HepG2 (cell line): ENCODE data around the gene COMMD8. TPM values are rescaled to one million over a fixed set of nuclear protein-coding genes. Genes with fewer than 3 reads are reported as not detected.

Source experiments
- ATAC-seq: fragments of 200-7000 bp; cut with Tn5 transposase; 3 replicates; pipeline ENCODE4 v1.9.1; 2020; ENCODE audit warnings: mild to moderate bottlenecking, moderate library complexity
- BruUV-seq: library from RNA; stranded (reverse); fragments of 400-500 nt; replicated peaks from 2 replicates; lab custom pipeline; 2021; lab: Mats Ljungman, UMichigan
- CTCF ChIA-PET: fragments of 300-600 bp; formaldehyde crosslinking; extraction: SDS; loops from one replicate; lab custom pipeline; 2021; ENCODE audit warnings: low total read pairs, inconsistent platforms, low intra/inter-chr PET ratio; lab: Yijun Ruan, JAX
- POLR2A ChIA-PET: fragments of 350-600 bp; sonication (Branson Sonifier 250); formaldehyde crosslinking; loops from one replicate; lab custom pipeline; 2020; ENCODE audit warnings: antibody characterized with exemption, inconsistent platforms; lab: Yijun Ruan, JAX
- DNase-seq: peaks from one replicate; pipeline ENCODE4 v3.0.0-alpha.2; 2015; ENCODE audit warnings: low spot score
- FAIRE-seq: peaks from 3 replicates; lab custom pipeline; 2011; peaks lifted over from hg19 to GRCh38; lab: Jason Lieb, UNC
- H2AFZ ChIP-seq: one replicate; pipeline ENCODE4 v1.6.1; 2011; ENCODE audit warnings: low read length, inconsistent platforms
- H3K27ac ChIP-seq: fragments of 300-600 bp; 3 replicates; pipeline ENCODE4 v1.8.0; 2011; ENCODE audit warnings: mixed run types, mild to moderate bottlenecking, mixed read lengths, low read length, inconsistent platforms; ENCODE audit not compliant: insufficient read depth; ENCODE audit errors: extremely low read length
- H3K27me3 ChIP-seq, 2 experiments: fragments of 200-600 bp in 1 of 2; 2 replicates in 1 of 2; 3 replicates in 1 of 2; pipeline versions ENCODE4 v1.6.0 to v1.8.0; 2011; ENCODE audit warnings: low read length in 2 of 2, mild to moderate bottlenecking in 2 of 2, moderate library complexity in 2 of 2, inconsistent platforms in 1 of 2; ENCODE audit not compliant: insufficient read depth in 2 of 2, control insufficient read depth in 1 of 2
- H3K36me3 ChIP-seq, 2 experiments: fragments of 200-600 bp in 1 of 2; replicated peaks in 1 of 2; 2 replicates in 1 of 2; 3 replicates in 1 of 2; pipeline versions ENCODE4 v1.5.1 to v1.8.0; 2011; ENCODE audit warnings: low read length in 2 of 2, inconsistent platforms in 1 of 2; ENCODE audit not compliant: insufficient read depth in 2 of 2, control insufficient read depth in 1 of 2
- H3K4me1 ChIP-seq: 2 replicates; pipeline ENCODE4 v1.5.1; 2012; ENCODE audit warnings: low read length, inconsistent platforms; ENCODE audit not compliant: insufficient read depth
- H3K4me2 ChIP-seq: 2 replicates; pipeline ENCODE4 v1.6.0; 2011; ENCODE audit warnings: low read depth, low read length, inconsistent platforms
- H3K4me3 ChIP-seq, 3 experiments: fragments of 200-600 bp in 1 of 3; sonication (generic), shearing (Covaris generic) in 1 of 3; replicated peaks in 1 of 3; 2 replicates each; pipeline ENCODE4 v1.5.1; 2011 to 2016; ENCODE audit warnings: low read length in 3 of 3, inconsistent platforms in 2 of 3, low read depth in 2 of 3, mild to moderate bottlenecking in 2 of 3, control low read depth in 1 of 3, mixed read lengths in 1 of 3; ENCODE audit not compliant: insufficient read depth in 1 of 3
- H3K79me2 ChIP-seq: one replicate; pipeline ENCODE4 v1.6.1; 2011; ENCODE audit warnings: low read length, inconsistent platforms; ENCODE audit not compliant: insufficient read depth
- H3K9ac ChIP-seq: 2 replicates; pipeline ENCODE4 v1.6.0; 2011; ENCODE audit warnings: mild to moderate bottlenecking, low read depth, low read length, inconsistent platforms; ENCODE audit not compliant: insufficient read depth
- H3K9me3 ChIP-seq: 2 replicates; pipeline ENCODE4 v1.5.1; 2012; ENCODE audit warnings: mild to moderate bottlenecking, low read length
- H4K20me1 ChIP-seq: 2 replicates; pipeline ENCODE4 v1.6.0; 2011; ENCODE audit warnings: inconsistent platforms, mild to moderate bottlenecking, low read length, moderate library complexity; ENCODE audit not compliant: insufficient read depth
- HMGA1 ChIP-seq: sonication (generic); formaldehyde crosslinking; conservative IDR thresholded peaks from 2 replicates; pipeline ENCODE4 v1.4.0; 2020; ENCODE audit warnings: missing genetic modification reagents
- JUN ChIP-seq: sonication (generic); formaldehyde crosslinking; IDR thresholded peaks from 2 replicates; pipeline ENCODE4 v1.4.0; 2020; ENCODE audit warnings: mild to moderate bottlenecking, missing genetic modification reagents
- NFIC ChIP-seq: IDR thresholded peaks from 2 replicates; pipeline ENCODE4 v1.6.1; 2012; ENCODE audit warnings: mild to moderate bottlenecking, low read length, inconsistent platforms
- ZFP37 ChIP-seq: sonication (generic); formaldehyde crosslinking; IDR thresholded peaks from 2 replicates; pipeline ENCODE4 v1.4.0; 2020; ENCODE audit warnings: missing genetic modification reagents, borderline replicate concordance
- ZSCAN22 ChIP-seq: sonication (generic); formaldehyde crosslinking; IDR thresholded peaks from 2 replicates; pipeline ENCODE4 v1.4.0; 2020; ENCODE audit warnings: mild to moderate bottlenecking, missing genetic modification reagents
- WGBS: methylation state at CpG from one replicate; pipeline ENCODE4 v1.1.6; 2017; ENCODE audit warnings: low lambda C conversion rate; 5-methylcytosine and 5-hydroxymethylcytosine counted together
- in situ Hi-C: cut with HindIII; loops from 2 replicates; pipeline ENCODE4 v1.10.0; 2017; ENCODE audit warnings: low pct_unique_long_range_greater_than_20kb; ENCODE audit not compliant: extremely low pct_ligation_motif_present
- intact Hi-C: fragments of 100-400 bp; cut with micrococcal nuclease; formaldehyde crosslinking; loops from one replicate; pipeline ENCODE4 v1.10.0; 2022; ENCODE audit not compliant: unreplicated experiment
- polyA plus RNA-seq, 8 experiments: library from polyadenylated mRNA; depleted of rRNA in 3 of 8; stranded (reverse) in 7 of 8; unstranded in 1 of 8; fragments of >200 nt; fragmentation: Illumina TruSeq in 4 of 8; extraction: Trizol in 4 of 8; gene quantifications; 2 replicates each; pipeline versions ENCODE4 v1.2.1 to v1.2.3, GENCODE V29; 2011 to 2016; ENCODE audit warnings: low read depth in 4 of 8, missing spikeins in 1 of 8, mixed read lengths in 1 of 8; ENCODE audit not compliant: insufficient read depth in 1 of 8
- total RNA-seq, 5 experiments: library from RNA; depleted of rRNA; stranded (reverse); fragments of >200 nt; fragmentation: Illumina TruSeq; extraction: Trizol; gene quantifications; 2 replicates each; pipeline ENCODE4 v1.2.3, GENCODE V29; 2016; ENCODE audit warnings: low read depth in 1 of 5
- TF ChIP-seq, protein P1 (sequence below): sonication (generic); formaldehyde crosslinking; conservative IDR thresholded peaks from 2 replicates; pipeline ENCODE4 v1.4.0; 2020; ENCODE audit warnings: missing genetic modification reagents
- TF ChIP-seq, protein P2 (sequence below): sonication (generic); formaldehyde crosslinking; IDR thresholded peaks from one replicate; pipeline ENCODE4 v1.5.1; 2020; ENCODE audit warnings: mild to moderate bottlenecking, missing genetic modification reagents; ENCODE audit errors: not compliant biosample characterization

COMMD8 gene
- total and polyA plus RNA-seq, 2 of the 13 experiments (the other 11 are each of a cell fraction or from before 2014, with no cell fraction given), result 7.1 to 20.3 TPM

DNA sequence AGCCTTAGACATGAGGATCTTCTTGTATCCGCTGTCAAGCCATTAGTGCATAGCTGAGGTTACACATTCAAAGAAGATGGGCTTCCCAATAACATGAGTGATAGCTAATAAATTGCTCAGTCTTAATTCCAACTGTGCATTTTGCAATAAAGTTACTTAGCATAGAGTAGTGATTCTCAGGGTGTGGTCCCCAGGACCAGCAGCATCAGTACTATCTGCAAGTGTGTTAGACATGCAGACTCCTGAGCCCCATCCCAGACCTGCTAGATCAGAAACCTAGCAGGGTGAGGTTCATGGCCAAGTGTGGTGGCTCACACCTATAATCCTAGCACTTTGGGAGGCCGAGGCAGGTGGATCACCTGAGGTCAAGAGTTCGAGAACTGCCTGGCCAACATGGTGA is 41.6 kb upstream of the COMMD8 start:
- ChIA-PET CTCF (no interaction called here), POLR2A (no interaction called here)
- no peak overlapping the region for H2AFZ ChIP-seq
- H3K4me2 ChIP-seq, result no peak overlapping the region
- H3K27ac ChIP-seq, result no peak overlapping the region
- WGBS, result 63% methylated on average over 2 of the region's 3 CpGs
- no peak for DNase-seq
- H3K36me3 ChIP-seq, result no peaks in the 10 kb centered on the region
- H4K20me1 ChIP-seq, result no peaks in the 10 kb centered on the region
- no peaks in the 10 kb centered on the region for H3K9me3 ChIP-seq
- in situ Hi-C loops, result no loop called here
- no peak for FAIRE-seq
- no peak overlapping the region for H3K9ac ChIP-seq
- ATAC-seq, result no peak
- TF ChIP-seq ZFP37 (CRISPR knock-in tag) (no peak), ZSCAN22 (CRISPR knock-in tag) (no peak), NFIC (no peak), HMGA1 (CRISPR knock-in tag) (no peak)
- TF ChIP-seq, protein P1, sequence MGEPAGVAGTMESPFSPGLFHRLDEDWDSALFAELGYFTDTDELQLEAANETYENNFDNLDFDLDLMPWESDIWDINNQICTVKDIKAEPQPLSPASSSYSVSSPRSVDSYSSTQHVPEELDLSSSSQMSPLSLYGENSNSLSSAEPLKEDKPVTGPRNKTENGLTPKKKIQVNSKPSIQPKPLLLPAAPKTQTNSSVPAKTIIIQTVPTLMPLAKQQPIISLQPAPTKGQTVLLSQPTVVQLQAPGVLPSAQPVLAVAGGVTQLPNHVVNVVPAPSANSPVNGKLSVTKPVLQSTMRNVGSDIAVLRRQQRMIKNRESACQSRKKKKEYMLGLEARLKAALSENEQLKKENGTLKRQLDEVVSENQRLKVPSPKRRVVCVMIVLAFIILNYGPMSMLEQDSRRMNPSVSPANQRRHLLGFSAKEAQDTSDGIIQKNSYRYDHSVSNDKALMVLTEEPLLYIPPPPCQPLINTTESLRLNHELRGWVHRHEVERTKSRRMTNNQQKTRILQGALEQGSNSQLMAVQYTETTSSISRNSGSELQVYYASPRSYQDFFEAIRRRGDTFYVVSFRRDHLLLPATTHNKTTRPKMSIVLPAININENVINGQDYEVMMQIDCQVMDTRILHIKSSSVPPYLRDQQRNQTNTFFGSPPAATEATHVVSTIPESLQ (CRISPR knock-in tag), result no peak
- no peaks in the 10 kb centered on the region for H3K4me1 ChIP-seq
- intact Hi-C loops, result no loop called here
- no TSS peak for BruUV-seq
- no peaks in the 10 kb centered on the region for H3K27me3 ChIP-seq
- H3K79me2 ChIP-seq, result no peaks in the 10 kb centered on the region
- no peak overlapping the region for H3K4me3 ChIP-seq

DNA sequence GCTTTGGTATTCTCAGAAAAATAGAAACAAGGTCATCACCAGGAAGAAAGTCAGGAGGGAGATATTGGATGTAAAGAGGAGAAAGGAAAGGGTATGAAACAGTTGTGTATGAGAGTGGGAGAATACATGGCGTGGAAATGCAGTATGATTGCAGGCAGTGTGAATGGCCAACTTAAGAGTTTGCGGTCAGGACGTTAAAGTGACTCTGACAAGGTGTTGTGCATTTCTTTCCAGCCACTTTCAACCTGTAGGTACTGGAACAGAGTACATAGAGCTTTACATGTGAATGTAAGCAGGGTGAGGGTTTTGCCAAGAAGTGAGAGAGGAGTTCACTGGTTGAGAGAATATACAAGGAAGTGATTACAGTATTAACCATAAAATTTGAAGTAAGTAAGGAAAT is 37.3 kb upstream of the COMMD8 start:
- H3K4me3 ChIP-seq, result no peak overlapping the region
- H4K20me1 ChIP-seq, result no peaks in the 10 kb centered on the region
- ChIA-PET CTCF (no interaction called here), POLR2A (no interaction called here)
- BruUV-seq, result no TSS peak
- no peaks in the 10 kb centered on the region for H3K27me3 ChIP-seq
- no peaks in the 10 kb centered on the region for H3K79me2 ChIP-seq
- DNase-seq, result no peak
- H3K4me1 ChIP-seq, result no peaks in the 10 kb centered on the region
- no peaks in the 10 kb centered on the region for H3K36me3 ChIP-seq
- H3K9ac ChIP-seq, result no peak overlapping the region
- no peaks in the 10 kb centered on the region for H3K9me3 ChIP-seq
- in situ Hi-C loops (no loop called here), intact Hi-C loops (no loop called here)
- H3K27ac ChIP-seq, result no peak overlapping the region
- ATAC-seq, result no peak
- H3K4me2 ChIP-seq, result no peak overlapping the region
- FAIRE-seq, result no peak
- H2AFZ ChIP-seq, result no peak overlapping the region
- 51% methylated on average over 3 of the region's 3 CpGs for WGBS
- TF ChIP-seq, protein P2, sequence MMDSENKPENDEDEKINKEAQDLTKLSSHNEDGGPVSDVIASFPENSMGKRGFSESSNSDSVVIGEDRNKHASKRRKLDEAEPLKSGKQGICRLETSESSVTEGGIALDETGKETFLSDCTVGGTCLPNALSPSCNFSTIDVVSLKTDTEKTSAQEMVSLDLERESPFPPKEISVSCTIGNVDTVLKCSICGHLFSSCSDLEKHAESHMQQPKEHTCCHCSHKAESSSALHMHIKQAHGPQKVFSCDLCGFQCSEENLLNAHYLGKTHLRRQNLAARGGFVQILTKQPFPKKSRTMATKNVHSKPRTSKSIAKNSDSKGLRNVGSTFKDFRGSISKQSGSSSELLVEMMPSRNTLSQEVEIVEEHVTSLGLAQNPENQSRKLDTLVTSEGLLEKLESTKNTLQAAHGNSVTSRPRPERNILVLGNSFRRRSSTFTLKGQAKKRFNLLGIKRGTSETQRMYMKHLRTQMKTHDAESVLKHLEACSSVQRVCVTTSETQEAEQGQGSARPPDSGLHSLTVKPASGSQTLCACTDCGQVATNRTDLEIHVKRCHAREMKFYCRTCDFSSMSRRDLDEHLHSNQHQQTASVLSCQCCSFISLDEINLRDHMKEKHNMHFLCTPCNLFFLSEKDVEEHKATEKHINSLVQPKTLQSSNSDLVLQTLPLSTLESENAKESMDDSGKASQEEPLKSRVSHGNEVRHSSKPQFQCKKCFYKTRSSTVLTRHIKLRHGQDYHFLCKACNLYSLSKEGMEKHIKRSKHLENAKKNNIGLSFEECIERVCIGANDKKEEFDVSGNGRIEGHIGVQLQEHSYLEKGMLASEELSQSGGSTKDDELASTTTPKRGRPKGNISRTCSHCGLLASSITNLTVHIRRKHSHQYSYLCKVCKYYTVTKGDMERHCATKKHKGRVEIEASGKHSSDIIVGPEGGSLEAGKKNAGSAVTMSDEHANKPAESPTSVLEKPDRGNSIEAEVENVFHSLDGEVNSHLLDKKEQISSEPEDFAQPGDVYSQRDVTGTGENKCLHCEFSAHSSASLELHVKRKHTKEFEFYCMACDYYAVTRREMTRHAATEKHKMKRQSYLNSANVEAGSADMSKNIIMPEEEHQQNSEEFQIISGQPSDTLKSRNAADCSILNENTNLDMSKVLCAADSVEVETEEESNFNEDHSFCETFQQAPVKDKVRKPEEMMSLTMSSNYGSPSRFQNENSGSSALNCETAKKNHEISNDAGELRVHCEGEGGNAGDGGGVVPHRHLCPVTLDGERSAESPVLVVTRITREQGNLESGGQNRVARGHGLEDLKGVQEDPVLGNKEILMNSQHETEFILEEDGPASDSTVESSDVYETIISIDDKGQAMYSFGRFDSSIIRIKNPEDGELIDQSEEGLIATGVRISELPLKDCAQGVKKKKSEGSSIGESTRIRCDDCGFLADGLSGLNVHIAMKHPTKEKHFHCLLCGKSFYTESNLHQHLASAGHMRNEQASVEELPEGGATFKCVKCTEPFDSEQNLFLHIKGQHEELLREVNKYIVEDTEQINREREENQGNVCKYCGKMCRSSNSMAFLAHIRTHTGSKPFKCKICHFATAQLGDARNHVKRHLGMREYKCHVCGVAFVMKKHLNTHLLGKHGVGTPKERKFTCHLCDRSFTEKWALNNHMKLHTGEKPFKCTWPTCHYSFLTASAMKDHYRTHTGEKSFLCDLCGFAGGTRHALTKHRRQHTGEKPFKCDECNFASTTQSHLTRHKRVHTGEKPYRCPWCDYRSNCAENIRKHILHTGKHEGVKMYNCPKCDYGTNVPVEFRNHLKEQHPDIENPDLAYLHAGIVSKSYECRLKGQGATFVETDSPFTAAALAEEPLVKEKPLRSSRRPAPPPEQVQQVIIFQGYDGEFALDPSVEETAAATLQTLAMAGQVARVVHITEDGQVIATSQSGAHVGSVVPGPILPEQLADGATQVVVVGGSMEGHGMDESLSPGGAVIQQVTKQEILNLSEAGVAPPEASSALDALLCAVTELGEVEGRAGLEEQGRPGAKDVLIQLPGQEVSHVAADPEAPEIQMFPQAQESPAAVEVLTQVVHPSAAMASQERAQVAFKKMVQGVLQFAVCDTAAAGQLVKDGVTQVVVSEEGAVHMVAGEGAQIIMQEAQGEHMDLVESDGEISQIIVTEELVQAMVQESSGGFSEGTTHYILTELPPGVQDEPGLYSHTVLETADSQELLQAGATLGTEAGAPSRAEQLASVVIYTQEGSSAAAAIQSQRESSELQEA (CRISPR knock-in tag), result no peak
- no peak for TF ChIP-seq JUN (CRISPR knock-in tag)
